BLaER1 treated with 17β-estradiol and CSF1 and Interleukin-3, amounts not matched to agents 10 nM and 100 nM (cell line): ENCODE measurements around the gene MCTP1.

Experiments used
- H3K27ac ChIP-seq, 11 experiments: shearing (Covaris generic); formaldehyde crosslinking; 2 replicates each; pipeline ENCODE4 v1.8.1; 2022
- H3K27me3 ChIP-seq, 11 experiments: shearing (Covaris generic); formaldehyde crosslinking; 2 replicates each; pipeline ENCODE4 v1.8.1; 2022
- H3K36me3 ChIP-seq, 11 experiments: shearing (Covaris generic); formaldehyde crosslinking; 2 replicates each; pipeline ENCODE4 v1.8.1; 2022
- H3K4me1 ChIP-seq, 10 experiments: shearing (Covaris generic); formaldehyde crosslinking; 2 replicates each; pipeline ENCODE4 v1.8.1; 2022
- H3K4me2 ChIP-seq, 11 experiments: shearing (Covaris generic); formaldehyde crosslinking; 2 replicates each; pipeline ENCODE4 v1.8.1; 2022
- H3K4me3 ChIP-seq, 10 experiments: shearing (Covaris generic); formaldehyde crosslinking; 2 replicates each; pipeline ENCODE4 v1.8.1; 2022
- H3K9ac ChIP-seq, 11 experiments: shearing (Covaris generic); formaldehyde crosslinking; 2 replicates each; pipeline ENCODE4 v1.8.1; 2022
- H3K9me3 ChIP-seq, 11 experiments: shearing (Covaris generic); formaldehyde crosslinking; replicated peaks in 1 of 11; 2 replicates each; pipeline ENCODE4 v1.8.1; 2022
- H4K20me1 ChIP-seq, 11 experiments: shearing (Covaris generic); formaldehyde crosslinking; 2 replicates each; pipeline ENCODE4 v1.8.1; 2022
- Cebpa-rat ChIP-seq, 11 experiments: shearing (Covaris generic); IDR thresholded peaks; 2 replicates each; pipeline ENCODE4 v1.8.1; 2022

The MCTP1 gene

DNA sequence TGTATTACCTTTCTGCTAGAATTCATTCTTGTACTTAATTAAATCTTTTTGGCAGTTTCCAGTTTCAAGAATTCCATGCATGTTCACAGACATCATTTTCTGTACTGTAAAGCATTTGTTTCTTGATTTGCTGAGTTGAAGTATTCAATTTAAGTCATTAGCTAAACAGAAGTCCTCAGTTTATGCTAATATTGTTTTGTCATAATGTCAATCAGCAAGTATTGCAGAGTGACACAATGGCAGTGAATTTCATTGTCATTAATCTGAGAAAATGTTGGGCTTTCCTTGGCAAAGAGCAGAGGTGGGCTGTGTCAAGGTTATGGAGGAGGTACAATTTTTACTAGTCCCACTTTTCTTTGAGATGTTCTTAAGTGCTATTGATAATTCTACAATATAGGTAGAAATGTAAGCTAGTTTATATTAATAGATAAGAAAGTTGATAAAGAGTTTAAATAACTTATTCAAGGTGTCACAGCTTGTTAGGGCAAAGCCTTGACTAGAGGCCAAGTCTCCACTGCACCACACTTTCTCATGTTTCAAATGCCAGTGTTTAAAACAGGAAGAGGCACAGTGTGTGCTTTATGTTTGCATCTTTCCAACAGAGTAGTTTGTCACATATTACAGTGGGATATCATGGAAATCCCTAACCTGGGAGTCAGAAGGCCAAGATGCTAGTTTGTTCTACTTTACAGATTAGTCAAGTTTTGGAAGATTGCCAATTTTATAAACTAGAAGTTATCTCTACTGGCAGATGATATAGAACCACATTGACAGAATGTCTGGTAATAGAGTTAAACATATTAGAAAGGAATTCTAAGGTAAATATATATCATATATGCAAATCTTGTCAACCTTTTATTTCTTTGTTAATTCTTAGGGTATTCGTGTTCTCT is 610.2 kb downstream of the MCTP1 start:
- H3K36me3 ChIP-seq, result peaks cover 6 to 60% (median 25%) of the 10 kb centered on the region in 11 experiments; a peak in 17 of 22 replicates

DNA sequence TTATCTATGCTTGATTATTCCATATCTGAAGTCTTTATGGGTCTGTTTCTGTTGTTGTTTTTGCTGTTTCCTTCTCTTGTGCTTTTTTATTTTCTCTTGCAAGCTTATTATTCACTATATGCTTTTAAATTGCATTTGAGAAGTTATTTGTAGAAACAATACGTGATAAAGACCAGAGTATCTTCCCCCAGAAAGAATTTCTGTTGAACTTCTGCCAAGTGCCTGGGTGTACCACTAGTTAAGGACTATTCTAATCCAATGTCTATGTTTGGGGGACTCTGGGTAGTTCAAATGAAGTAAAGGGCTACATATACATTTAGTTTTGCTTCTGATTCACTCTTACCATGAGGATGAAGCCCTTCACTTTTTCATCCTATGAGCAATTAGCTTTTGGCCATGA is 612.1 kb downstream of the MCTP1 start:
- Histone ChIP-seq H3K4me1 (peaks cover 0 to 11% (median 0%) of the 10 kb centered on the region in 10 experiments; a peak in 4 of 20 replicates), H3K9ac (no peak overlapping the region), H3K27ac (no peak overlapping the region), H3K36me3 (peaks cover 7 to 59% (median 26%) of the 10 kb centered on the region in 11 experiments; a peak in 17 of 22 replicates), H3K4me2 (no peak overlapping the region), H4K20me1 (no peaks in the 10 kb centered on the region), H3K27me3 (no peaks in the 10 kb centered on the region), H3K4me3 (no peak overlapping the region), H3K9me3 (no peaks in the 10 kb centered on the region)
- TF ChIP-seq Cebpa-rat (IDR thresholded peaks at IDR 0.05), result no peak

More for the DNA sequence above, 610.2 kb downstream of the MCTP1 start:
- Histone ChIP-seq H3K4me2 (no peak overlapping the region), H3K4me3 (no peak overlapping the region), H3K27me3 (no peaks in the 10 kb centered on the region), H3K27ac (no peak overlapping the region), H3K4me1 (peaks cover 0 to 11% (median 0%) of the 10 kb centered on the region in 10 experiments; a peak in 4 of 20 replicates), H3K9ac (no peak overlapping the region), H3K9me3 (no peaks in the 10 kb centered on the region), H4K20me1 (no peaks in the 10 kb centered on the region)
- no peak for TF ChIP-seq Cebpa-rat (IDR thresholded peaks at IDR 0.05)

DNA sequence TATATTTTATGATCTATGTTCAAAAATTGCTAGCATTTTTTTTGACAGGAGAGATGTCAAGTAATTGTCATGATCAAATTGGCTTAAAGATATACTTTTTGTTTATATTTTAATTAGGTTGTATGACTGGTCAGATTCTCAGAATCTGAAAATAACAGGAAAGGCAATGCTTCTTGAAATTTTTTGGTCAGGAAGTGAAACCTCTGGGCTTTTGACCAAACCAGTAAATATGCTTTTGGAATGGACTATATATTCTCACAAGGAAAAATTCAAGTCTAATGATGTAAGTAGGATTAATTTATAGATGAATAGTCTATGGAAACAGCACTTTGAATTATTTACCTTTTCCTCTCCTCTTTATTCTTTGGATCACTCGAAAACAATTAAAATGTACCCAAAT is 614.2 kb downstream of the MCTP1 start:
- H3K4me2 ChIP-seq, result peak overlapping the region in 1 of 11 experiments; percentile 27; a peak in 1 of 22 replicates
- H3K36me3 ChIP-seq, result peaks cover 0 to 68% (median 28%) of the 10 kb centered on the region in 11 experiments; a peak in 15 of 22 replicates
- H4K20me1 ChIP-seq, result no peaks in the 10 kb centered on the region
- H3K4me3 ChIP-seq, result no peak overlapping the region
- no peak overlapping the region for H3K9ac ChIP-seq
- TF ChIP-seq Cebpa-rat (IDR thresholded peaks at IDR 0.05), result no peak
- H3K9me3 ChIP-seq, result no peaks in the 10 kb centered on the region
- peaks cover 0 to 11% (median 0%) of the 10 kb centered on the region in 10 experiments; a peak in 4 of 20 replicates for H3K4me1 ChIP-seq
- H3K27ac ChIP-seq, result no peak overlapping the region
- H3K27me3 ChIP-seq, result no peaks in the 10 kb centered on the region

DNA sequence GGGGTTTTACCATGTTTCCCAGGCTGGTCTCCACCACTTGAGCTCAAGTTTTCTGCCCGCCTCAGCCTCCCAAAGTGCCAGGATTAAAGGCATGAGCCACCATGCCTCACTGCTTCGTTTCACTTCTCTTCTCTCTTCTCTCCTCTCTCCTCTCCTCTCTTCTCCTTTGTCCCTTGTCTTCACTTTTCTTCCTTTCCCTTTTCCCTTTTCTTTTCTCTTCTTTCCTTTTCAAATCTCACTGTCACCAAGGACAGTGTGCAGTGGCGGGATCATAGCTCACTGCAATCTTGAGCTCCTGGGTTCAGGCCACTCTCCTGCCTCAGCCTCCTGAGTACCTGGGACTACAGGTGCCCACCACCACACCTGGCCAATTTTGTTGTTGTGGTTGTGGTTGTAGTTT is 617.0 kb downstream of the MCTP1 start:
- Histone ChIP-seq H4K20me1 (no peaks in the 10 kb centered on the region), H3K9ac (no peak overlapping the region), H3K27ac (no peak overlapping the region), H3K36me3 (peaks cover 8 to 82% (median 46%) of the 10 kb centered on the region in 11 experiments; a peak in 21 of 22 replicates), H3K9me3 (no peaks in the 10 kb centered on the region), H3K4me2 (no peak overlapping the region), H3K4me3 (no peak overlapping the region), H3K27me3 (no peaks in the 10 kb centered on the region), H3K4me1 (peaks cover 0 to 8% (median 0%) of the 10 kb centered on the region in 10 experiments; a peak in 4 of 20 replicates)
- no peak for TF ChIP-seq Cebpa-rat (IDR thresholded peaks at IDR 0.05)

DNA sequence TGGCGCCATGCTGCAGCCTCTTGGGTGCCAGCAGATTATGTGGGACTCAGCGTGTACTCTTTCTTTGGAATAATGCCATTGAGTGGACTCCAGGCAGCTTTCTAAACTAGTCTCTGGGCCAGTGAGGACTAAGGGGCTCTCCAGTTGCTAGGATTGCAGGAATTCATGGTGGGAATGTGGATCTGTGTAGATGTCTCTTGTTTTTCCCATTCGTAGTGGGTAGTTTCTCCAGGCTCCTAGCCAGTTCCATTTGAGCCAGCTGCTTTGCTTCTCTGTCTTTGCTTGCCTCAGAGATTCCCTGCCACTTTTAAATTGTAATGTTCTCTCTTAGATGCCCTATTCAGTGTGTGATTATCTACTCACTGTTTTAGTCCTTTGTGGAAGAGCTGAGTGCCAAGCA is 623.8 kb downstream of the MCTP1 start:
- H3K4me2 ChIP-seq, result no peak overlapping the region
- no peak overlapping the region for H3K27ac ChIP-seq
- no peaks in the 10 kb centered on the region for H4K20me1 ChIP-seq
- H3K9ac ChIP-seq, result no peak overlapping the region
- H3K4me1 ChIP-seq, result no peaks in the 10 kb centered on the region
- TF ChIP-seq Cebpa-rat (IDR thresholded peaks at IDR 0.05), result no peak
- peaks cover 40 to 96% (median 74%) of the 10 kb centered on the region in 11 experiments for H3K36me3 ChIP-seq
- peaks cover 29 to 36% (median 33%) of the 10 kb centered on the region in 11 experiments for H3K9me3 ChIP-seq
- H3K27me3 ChIP-seq, result no peaks in the 10 kb centered on the region
- no peak overlapping the region for H3K4me3 ChIP-seq

DNA sequence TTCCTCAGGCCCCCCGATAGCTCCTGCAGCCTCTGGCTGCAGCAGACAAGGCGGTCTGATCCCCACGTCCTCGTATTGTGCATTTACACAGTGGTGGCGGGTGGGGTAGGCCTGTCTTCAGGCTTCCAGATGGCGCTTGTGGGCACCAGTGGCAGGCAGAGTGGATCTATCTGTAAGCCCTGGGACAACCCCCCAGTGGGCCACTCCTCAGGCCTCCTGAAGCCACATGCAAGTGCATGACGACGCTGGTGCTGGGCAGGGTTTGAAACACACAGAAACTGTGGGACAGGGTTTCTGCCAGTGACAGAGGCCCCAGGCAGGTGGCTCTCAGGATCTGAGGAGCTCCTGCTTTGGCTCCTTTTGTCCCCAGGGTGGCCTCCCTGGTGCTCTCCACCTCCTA is 624.4 kb downstream of the MCTP1 start:
- Histone ChIP-seq H3K27me3 (no peaks in the 10 kb centered on the region), H3K4me3 (no peak overlapping the region), H3K4me2 (no peak overlapping the region), H3K9ac (no peak overlapping the region), H3K9me3 (peaks cover 33 to 41% (median 39%) of the 10 kb centered on the region in 11 experiments), H3K36me3 (peaks cover 44 to 96% (median 76%) of the 10 kb centered on the region in 11 experiments), H3K27ac (no peak overlapping the region), H4K20me1 (no peaks in the 10 kb centered on the region), H3K4me1 (no peaks in the 10 kb centered on the region)
- no peak for TF ChIP-seq Cebpa-rat (IDR thresholded peaks at IDR 0.05)

DNA sequence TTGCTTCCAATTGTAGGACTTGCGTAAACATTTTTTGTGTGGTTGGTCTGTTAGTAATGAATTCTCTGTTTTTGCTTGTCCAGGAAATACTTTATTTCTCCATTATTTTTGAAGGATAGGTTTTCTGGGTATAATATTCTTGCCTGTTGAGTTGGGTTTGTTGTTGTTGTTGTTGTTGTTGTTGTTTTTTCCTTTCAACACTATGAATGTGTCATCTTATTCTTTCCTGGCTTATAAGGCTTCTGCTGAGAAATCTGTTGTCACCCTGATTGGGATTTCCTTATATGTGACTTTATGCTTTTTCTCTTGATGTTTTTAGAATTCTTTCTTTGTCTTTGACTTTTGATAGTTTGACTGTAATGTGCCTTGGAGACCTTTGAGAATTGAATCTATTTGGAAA is 626.6 kb downstream of the MCTP1 start:
- H3K27me3 ChIP-seq, result no peaks in the 10 kb centered on the region
- H3K9me3 ChIP-seq, result peaks cover 46 to 63% (median 51%) of the 10 kb centered on the region in 11 experiments
- H3K4me2 ChIP-seq, result no peak overlapping the region
- H3K27ac ChIP-seq, result no peak overlapping the region
- peaks cover 44 to 96% (median 76%) of the 10 kb centered on the region in 11 experiments for H3K36me3 ChIP-seq
- no peak for TF ChIP-seq Cebpa-rat (IDR thresholded peaks at IDR 0.05)
- H3K4me3 ChIP-seq, result no peak overlapping the region
- no peak overlapping the region for H3K9ac ChIP-seq
- H4K20me1 ChIP-seq, result no peaks in the 10 kb centered on the region
- H3K4me1 ChIP-seq, result no peaks in the 10 kb centered on the region
